Measurements from ENCODE around the gene DAPK2.

Gene DAPK2

DNA sequence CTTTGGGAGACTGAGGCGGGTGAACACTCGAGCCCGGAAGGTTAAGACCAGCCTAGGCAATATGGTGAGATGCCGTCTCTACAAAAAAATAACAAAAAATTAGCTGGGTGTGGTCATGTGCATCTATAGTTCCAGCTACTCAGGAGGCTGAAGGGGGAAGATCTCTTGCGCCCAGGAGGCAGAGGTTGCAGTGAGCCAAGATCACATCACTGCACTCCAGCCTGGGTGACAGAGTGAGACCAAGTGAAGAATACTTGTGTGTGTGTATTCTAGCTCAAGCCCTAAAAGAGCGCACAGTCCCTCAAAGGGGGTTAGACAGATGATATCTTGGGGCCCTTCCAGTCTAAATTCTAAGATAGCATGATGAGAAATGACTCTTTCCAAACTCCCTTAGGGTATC lies 23.7 kb downstream of the DAPK2 start:
- DNase-seq: no peak

GRCh38 chr15:64019764-64020163 lies 26.5 kb downstream of the DAPK2 start:
- DNase-seq: no peak

GRCh38 chr15:64017591-64018163 lies 28.6 kb downstream of the DAPK2 start:
- DNase-seq: no peak

- no peak for DNase-seq
These were observed 29.1 kb downstream of the DAPK2 start for GRCh38 chr15:64017082-64017588.

DNA sequence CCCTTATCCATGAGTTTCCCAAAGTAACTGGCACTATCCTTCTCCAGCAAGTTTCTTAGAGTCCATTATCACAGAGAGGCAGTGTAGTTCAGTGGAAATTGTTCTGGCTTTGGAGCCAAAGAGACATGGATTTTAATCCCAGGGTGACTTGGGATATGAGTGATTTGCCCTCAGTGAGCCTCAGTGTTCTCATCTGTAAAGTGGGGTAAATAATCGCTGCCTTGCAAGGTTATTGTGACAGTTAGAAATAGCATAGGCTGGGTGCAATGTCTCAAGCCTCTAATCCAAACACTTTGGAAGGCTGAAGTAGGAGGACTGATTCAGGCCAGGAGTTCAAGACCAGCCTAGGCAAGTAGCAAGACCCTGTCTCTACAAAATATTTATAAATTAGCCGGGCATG lies 30.0 kb downstream of the DAPK2 start:
- DNase-seq: no peak

DNA sequence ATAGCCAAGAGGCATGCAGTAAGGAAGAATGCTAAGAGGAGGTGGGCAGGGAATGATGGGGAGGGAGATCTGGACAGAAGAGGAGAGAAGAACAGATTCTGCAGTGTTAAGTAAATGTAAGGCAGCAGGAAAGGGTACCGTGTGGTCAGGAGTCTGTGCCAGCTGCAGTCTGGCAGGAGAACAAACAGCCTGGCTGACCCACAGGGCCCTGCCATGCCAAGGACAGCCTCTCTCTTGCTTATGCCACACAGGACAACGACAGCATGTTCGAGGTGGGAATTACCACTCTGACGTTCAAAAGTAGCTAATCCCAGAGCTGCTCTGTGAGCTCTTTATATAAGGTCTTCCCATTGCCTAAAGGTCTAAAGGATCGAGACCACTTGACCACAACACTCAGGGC lies 31.3 kb downstream of the DAPK2 start:
- DNase-seq: no peak

DNA sequence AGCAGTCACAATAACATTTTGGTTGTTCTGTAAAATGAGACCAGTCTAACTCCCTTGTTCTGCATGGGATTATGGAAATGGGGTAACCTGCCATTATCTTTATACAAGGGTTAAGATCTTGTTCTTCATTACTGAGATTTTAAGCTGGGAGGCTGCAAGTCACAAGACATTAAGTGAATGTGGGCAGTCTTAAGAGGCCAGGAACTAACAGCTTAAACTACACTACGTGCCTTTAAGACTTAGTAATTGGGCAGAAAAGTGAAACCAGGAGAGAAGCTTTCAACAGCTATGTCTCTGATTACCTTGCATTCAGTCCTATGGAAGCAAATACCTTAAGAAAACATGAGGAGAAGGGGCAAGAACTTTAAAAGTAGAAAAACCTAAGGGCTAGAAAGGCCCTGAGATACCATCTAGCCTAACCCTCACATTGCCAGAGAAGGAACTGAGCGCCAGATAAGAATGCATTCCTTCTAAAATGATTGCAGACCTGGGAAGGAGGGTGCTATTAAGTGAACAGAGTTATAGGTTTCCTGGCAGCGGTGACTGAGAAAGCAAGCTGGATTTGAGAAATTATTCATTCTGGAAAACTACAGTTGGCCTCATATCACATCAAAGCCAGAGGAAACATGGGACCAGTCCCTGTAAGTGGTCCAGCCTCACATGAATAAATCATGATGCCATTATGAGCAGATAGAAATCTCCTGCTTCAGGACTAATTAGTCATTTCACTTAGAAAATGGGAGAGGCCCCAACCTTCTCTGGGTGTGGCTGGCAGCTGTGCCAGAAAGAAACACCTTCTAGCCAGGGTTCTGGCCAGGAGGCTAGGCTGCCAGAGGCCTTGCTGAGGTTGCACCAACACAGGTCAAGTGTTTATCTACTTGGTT lies 32.9 kb downstream of the DAPK2 start:
- DNase-seq: no peak

- DNase-seq: no peak
These were observed 34.5 kb downstream of the DAPK2 start for GRCh38 chr15:64011736-64012135.

- peak; percentile 69 for DNase-seq
These were observed 35.6 kb downstream of the DAPK2 start for GRCh38 chr15:64010719-64011118.

DNA sequence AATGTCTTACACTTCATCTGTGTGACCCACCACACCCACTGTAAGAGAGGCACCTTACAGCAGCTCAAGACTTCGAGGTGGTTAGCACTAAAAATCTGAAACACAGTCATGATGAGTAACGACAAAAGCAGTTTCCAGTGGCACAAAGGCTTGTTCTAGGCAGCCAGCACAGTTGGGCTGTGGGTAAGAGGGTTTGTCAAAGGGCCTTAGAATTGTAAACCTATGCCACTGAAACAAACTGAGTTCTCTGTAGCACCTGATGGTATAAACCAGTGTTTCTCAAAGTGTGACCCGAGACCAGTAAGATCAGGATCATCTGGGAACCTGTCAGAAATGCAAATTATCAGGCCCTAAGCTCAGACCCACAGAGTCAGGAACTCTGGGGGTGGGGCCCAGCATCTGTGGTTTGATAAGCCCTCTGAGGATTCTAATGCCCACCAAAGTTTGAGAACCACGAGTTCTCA lies 36.5 kb downstream of the DAPK2 start:
- no peak for DNase-seq

- no peak for DNase-seq
These were observed 37.0 kb downstream of the DAPK2 start for GRCh38 chr15:64009241-64009640.

- DNase-seq: no peak
These were observed 38.1 kb downstream of the DAPK2 start for GRCh38 chr15:64008177-64008576.

- no peak for DNase-seq
These were observed 39.6 kb downstream of the DAPK2 start for GRCh38 chr15:64006642-64007041.

GRCh38 chr15:64004587-64004986 lies 41.7 kb downstream of the DAPK2 start:
- no peak for DNase-seq

DNA sequence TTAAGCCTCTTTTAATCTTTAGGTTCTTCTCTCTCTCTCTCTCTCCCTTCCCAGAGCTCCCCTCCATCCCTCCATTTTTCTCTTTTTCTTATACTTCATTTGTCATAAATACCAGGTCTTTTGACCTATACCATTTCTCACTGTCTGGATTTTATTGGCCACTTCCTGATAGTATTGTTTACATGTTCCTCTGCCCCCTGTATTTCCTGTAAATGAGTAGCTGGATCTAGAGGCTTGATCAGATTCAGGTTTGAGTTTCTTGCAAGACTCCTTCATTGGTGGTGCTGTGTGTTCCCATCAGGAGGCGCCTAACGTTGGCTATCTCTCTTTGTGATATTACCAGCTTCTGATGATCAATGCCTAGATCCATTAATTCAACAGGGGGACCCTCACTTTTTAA lies 42.2 kb downstream of the DAPK2 start:
- no peak for DNase-seq

GRCh38 chr15:64003182-64003581 lies 43.1 kb downstream of the DAPK2 start:
- no peak for DNase-seq

DNA sequence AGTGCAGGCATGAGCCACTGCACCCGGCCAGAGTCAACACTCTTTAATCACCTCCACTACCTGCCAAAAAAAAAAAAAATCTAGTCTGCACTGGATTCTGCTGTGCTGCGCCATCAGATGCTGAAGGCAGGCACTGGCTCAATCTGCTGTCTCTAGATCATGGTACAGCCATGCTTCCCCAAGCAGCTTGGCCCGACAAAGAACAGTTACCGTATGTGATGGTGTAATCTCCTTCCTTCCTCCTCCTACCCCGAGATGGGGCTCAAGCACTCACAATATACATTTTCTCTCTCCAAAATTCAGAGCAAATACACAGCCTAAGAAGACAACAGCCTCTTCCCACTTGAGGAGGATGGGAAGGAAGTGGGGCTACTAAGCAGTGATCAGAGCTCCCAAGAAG lies 45.1 kb downstream of the DAPK2 start:
- DNase-seq: no peak

DNA sequence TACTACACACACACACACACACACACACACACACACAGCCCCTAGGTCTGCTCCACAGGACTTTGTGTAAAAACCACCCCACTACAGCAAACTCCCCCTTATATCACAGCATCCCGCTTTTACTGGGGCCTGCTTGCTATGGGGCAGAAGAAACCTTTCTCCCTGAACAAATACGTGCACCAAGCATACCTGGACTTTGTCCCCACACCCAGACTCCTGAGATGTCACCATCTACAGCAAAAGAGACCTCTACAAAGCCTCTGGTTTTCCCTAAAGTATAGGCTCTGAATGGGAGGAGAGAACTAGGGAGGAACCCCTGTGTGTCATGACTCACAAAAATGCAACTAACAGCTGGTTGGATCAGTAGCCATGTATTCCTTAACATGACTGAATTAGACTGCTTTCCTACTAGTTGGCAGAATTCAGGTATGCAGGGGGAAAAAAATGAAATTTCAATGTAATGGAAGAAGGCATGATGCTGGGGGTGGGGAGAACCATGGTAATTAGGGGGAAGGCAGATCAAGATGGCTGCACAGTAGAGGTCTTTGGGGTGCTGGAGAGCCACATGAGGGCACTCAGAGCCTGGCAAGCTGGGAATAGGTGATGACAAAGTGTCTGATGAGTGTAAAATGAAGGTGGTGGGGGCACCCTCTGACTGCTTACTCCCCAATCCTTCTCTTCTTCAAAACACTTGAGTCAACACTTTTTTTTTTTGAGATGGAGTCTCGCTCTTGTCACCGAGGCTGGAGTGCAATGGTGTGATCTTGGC lies 45.9 kb downstream of the DAPK2 start:
- DNase-seq: no peak

- no peak for DNase-seq
These were observed 47.1 kb downstream of the DAPK2 start for GRCh38 chr15:63999177-63999576.

GRCh38 chr15:63998489-63998888 lies 47.8 kb downstream of the DAPK2 start:
- no peak for DNase-seq

DNA sequence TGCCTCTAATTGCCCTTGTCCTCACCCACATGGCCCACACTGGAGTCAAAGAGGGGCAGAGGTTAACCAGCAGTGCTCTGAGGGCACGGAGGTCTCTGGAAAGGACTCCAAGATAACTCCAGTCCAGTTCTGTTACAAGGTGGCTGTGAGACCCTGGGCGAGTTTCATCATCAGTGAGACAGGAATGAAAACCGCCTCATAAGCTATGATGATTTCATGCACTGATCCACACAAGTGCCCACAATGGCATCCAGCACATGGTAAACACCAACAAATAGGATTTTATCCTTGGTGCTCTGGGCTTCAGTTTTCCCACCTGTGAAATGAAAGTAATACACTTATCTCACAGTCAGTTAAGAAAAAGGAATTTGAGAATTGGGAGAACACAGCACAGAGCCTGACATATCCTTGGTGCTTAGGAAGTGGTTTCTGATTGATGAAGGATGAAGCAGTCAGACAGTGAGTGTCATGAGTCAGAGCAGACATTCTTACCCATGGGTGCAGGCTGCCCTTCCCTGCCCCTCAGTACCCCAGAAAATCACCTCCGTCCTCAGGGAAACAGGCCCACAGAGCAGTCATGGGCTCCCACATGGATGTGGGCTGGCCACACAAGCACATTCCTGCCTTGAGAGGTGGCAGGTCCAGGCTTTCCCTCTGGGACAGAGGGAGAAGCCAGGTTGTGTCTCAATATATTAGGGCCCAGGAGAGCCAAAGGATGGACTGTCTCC lies 48.4 kb downstream of the DAPK2 start:
- DNase-seq: no peak

GRCh38 chr15:63996794-63997357 lies 49.4 kb downstream of the DAPK2 start:
- no peak for DNase-seq

GRCh38 chr15:63995789-63996188 lies 50.5 kb downstream of the DAPK2 start:
- no peak for DNase-seq

Measured in RPMI8226 (cell line).